Gastrocnemius medialis (tissue), 4 donors: ENCODE measurements around the gene SLX4IP.

ENCODE experiments used
- POLR2A ChIP-seq, 2 donors: fragments of 450-650 bp; IDR thresholded peaks; one replicate each; pipeline ENCODE4 v1.6.1; 2017; ENCODE audit warnings: antibody characterized with exemption in 2 of 2, mild to moderate bottlenecking in 2 of 2, moderate library complexity in 2 of 2
- TF ChIP-seq, protein P1 (sequence below), 5 experiments: fragments of 450-650 bp in 3 of 5; fragments of 200-600 bp in 2 of 5; sonication (generic) in 2 of 5; IDR thresholded peaks in 4 of 5; conservative IDR thresholded peaks in 1 of 5; 1 replicate in 4 of 5; 2 replicates in 1 of 5; pipeline ENCODE4 v1.5.1; 2016 to 2019; ENCODE audit warnings: antibody characterized with exemption in 5 of 5, mild to moderate bottlenecking in 3 of 5, moderate library complexity in 3 of 5

DNA sequence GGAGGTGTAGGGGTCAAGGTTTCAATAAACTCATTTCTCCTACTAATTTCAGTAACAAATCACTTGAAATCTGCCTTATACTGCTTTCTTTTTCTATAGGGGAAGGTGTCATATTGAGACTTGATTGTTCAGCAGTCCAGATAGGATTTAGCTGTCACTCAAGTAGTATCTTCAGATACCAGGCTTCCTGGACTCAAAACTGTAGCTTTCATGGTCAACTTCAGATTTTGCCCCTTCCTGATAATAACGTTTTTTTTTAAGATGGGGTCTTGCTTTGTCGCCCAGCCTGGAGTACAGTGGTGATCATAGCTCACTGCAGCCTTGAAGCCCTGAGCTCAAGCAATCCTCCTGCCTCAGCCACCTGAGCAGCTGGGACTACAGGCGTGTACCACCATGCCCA, 160.9 kb downstream of the SLX4IP start:
- TF ChIP-seq, protein P1, sequence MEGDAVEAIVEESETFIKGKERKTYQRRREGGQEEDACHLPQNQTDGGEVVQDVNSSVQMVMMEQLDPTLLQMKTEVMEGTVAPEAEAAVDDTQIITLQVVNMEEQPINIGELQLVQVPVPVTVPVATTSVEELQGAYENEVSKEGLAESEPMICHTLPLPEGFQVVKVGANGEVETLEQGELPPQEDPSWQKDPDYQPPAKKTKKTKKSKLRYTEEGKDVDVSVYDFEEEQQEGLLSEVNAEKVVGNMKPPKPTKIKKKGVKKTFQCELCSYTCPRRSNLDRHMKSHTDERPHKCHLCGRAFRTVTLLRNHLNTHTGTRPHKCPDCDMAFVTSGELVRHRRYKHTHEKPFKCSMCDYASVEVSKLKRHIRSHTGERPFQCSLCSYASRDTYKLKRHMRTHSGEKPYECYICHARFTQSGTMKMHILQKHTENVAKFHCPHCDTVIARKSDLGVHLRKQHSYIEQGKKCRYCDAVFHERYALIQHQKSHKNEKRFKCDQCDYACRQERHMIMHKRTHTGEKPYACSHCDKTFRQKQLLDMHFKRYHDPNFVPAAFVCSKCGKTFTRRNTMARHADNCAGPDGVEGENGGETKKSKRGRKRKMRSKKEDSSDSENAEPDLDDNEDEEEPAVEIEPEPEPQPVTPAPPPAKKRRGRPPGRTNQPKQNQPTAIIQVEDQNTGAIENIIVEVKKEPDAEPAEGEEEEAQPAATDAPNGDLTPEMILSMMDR (IDR thresholded peaks at IDR 0.05 in 4 of 5, conservative IDR thresholded peaks at IDR 0.05 in 1 of 5): no peak
- TF ChIP-seq POLR2A (IDR thresholded peaks at IDR 0.05): no peak
